A549 (cell line): ENCODE data around the gene DOCK10. TPM values are rescaled to one million over a fixed set of nuclear protein-coding genes. Genes with fewer than 3 reads are reported as not detected.

Experiments used
- ATAC-seq, 2 experiments: fragments of 200-7000 bp in 1 of 2; fragments of >200 bp in 1 of 2; cut with Nextera tagmentation in 1 of 2; cut with Tn5 transposase in 1 of 2; 3 replicates each; pipeline versions ENCODE4 v1.8.0 to v1.9.1; 2018 to 2020; ENCODE audit warnings: mild to moderate bottlenecking in 1 of 2, moderate library complexity in 1 of 2
- CTCF ChIA-PET: fragments of 300-600 bp; sonication (Branson Sonifier 250); formaldehyde crosslinking; extraction: SDS; loops from one replicate; lab custom pipeline; 2021; ENCODE audit warnings: antibody characterized with exemption, inconsistent platforms; lab: Yijun Ruan, JAX
- POLR2A ChIA-PET: fragments of 350-600 bp; formaldehyde crosslinking; extraction: SDS; loops from one replicate; lab custom pipeline; 2021; ENCODE audit warnings: antibody characterized with exemption, inconsistent platforms; lab: Yijun Ruan, JAX
- DNase-seq, 2 experiments: peaks; one replicate each; pipeline versions ENCODE4 v3.0.0 to v3.0.0-alpha.2; 2011 to 2016; ENCODE audit warnings: low read depth in 1 of 2, low spot score in 1 of 2
- FAIRE-seq: peaks from 2 replicates; lab custom pipeline; 2011; peaks lifted over from hg19 to GRCh38; lab: Jason Lieb, UNC
- H3K27ac ChIP-seq, 2 experiments: fragments of >200 bp; sonication (Bioruptor Twin); formaldehyde crosslinking; 3 replicates each; pipeline ENCODE4 v1.5.1; 2016 to 2017
- H3K4me1 ChIP-seq: fragments of >200 bp; sonication (Bioruptor Twin); formaldehyde crosslinking; 3 replicates; pipeline ENCODE4 v1.6.1; 2016
- H3K4me2 ChIP-seq: fragments of >200 bp; sonication (Bioruptor Twin); formaldehyde crosslinking; 3 replicates; pipeline ENCODE4 v1.6.1; 2016
- H3K4me3 ChIP-seq: fragments of >200 bp; sonication (Bioruptor Twin); formaldehyde crosslinking; 3 replicates; pipeline ENCODE4 v1.5.1; 2016
- H3K9me3 ChIP-seq: fragments of >200 bp; sonication (Bioruptor Twin); formaldehyde crosslinking; 3 replicates; pipeline ENCODE4 v1.6.1; 2016
- EHF ChIP-seq: fragments of 250-450 bp; sonication (Bioruptor Pico); IDR thresholded peaks from 2 replicates; pipeline ENCODE4 v1.5.0; 2020; ENCODE audit warnings: mild to moderate bottlenecking
- EHMT2 ChIP-seq: fragments of 200-600 bp; sonication (generic); IDR thresholded peaks from 2 replicates; pipeline ENCODE4 v1.6.1; 2016; ENCODE audit warnings: antibody characterized with exemption, low read depth, mild to moderate bottlenecking, moderate library complexity
- EP300 ChIP-seq, 2 experiments: fragments of >200 bp; sonication (Bioruptor Twin); formaldehyde crosslinking; IDR thresholded peaks; 2 replicates in 1 of 2; 3 replicates in 1 of 2; pipeline ENCODE4 v1.6.1; 2016 to 2017
- ESRRA ChIP-seq: fragments of 150-350 bp; IDR thresholded peaks from 2 replicates; pipeline ENCODE4 v1.6.1; 2014; ENCODE audit warnings: mild to moderate bottlenecking, low read length, borderline replicate concordance
- FOSB ChIP-seq: fragments of 250-450 bp; sonication (Bioruptor Pico); IDR thresholded peaks from 2 replicates; pipeline ENCODE4 v1.5.0; 2020; ENCODE audit warnings: mild to moderate bottlenecking, moderate library complexity
- HEYL ChIP-seq: fragments of 250-450 bp; sonication (Bioruptor Pico); IDR thresholded peaks from 2 replicates; pipeline ENCODE4 v1.8.0; 2021; ENCODE audit warnings: mild to moderate bottlenecking, moderate library complexity
- HOXB13 ChIP-seq: fragments of 250-450 bp; sonication (Bioruptor Pico); IDR thresholded peaks from 2 replicates; pipeline ENCODE4 v1.5.0; 2020; ENCODE audit warnings: low read depth, mild to moderate bottlenecking, moderate library complexity
- MAZ ChIP-seq: fragments of 150-350 bp; IDR thresholded peaks from 2 replicates; pipeline ENCODE4 v1.6.1; 2014; ENCODE audit warnings: antibody characterized with exemption, low read depth, low read length, borderline replicate concordance
- NPAS2 ChIP-seq: fragments of 250-450 bp; sonication (Bioruptor Pico); IDR thresholded peaks from 2 replicates; pipeline ENCODE4 v1.8.0; 2022; ENCODE audit warnings: mild to moderate bottlenecking, moderate library complexity, borderline replicate concordance
- POLR2A ChIP-seq: IDR thresholded peaks from 2 replicates; pipeline ENCODE4 v1.6.1; 2012; ENCODE audit warnings: mild to moderate bottlenecking, low read length
- RARB ChIP-seq: fragments of 250-450 bp; sonication (Bioruptor Pico); IDR thresholded peaks from 2 replicates; pipeline ENCODE4 v1.8.0; 2021; ENCODE audit warnings: mild to moderate bottlenecking, moderate library complexity
- RCOR1 ChIP-seq: fragments of 150-350 bp; IDR thresholded peaks from 2 replicates; pipeline ENCODE4 v1.6.1; 2014; ENCODE audit warnings: antibody characterized with exemption, low read length, low read depth
- RFX5 ChIP-seq: fragments of 450-650 bp; IDR thresholded peaks from 2 replicates; pipeline ENCODE4 v1.7.1; 2014; ENCODE audit warnings: antibody characterized with exemption, mild to moderate bottlenecking, moderate library complexity
- SREBF2 ChIP-seq: fragments of 450-650 bp; IDR thresholded peaks from 2 replicates; pipeline ENCODE4 v1.6.1; 2014; ENCODE audit warnings: mild to moderate bottlenecking, moderate library complexity
- ZFP36 ChIP-seq: fragments of 450-650 bp; IDR thresholded peaks from 2 replicates; pipeline ENCODE4 v1.6.1; 2014; ENCODE audit warnings: borderline replicate concordance; ENCODE audit not compliant: partially characterized antibody
- WGBS: methylation state at CpG from one replicate; pipeline ENCODE4 v1.1.6; 2017; ENCODE audit errors: missing lambda C conversion rate; 5-methylcytosine and 5-hydroxymethylcytosine counted together
- polyA plus RNA-seq, 4 experiments: library from polyadenylated mRNA; depleted of rRNA in 3 of 4; stranded (reverse); fragments of >200 nt; fragmentation: RNase III in 1 of 4; extraction: RNeasy Plus Mini Kit Qiagen cat#74134 plus additional on column Dnase treatment in 1 of 4; gene quantifications; 2 replicates in 3 of 4; 3 replicates in 1 of 4; pipeline ENCODE4 v1.2.3, GENCODE V29; 2011 to 2017
- TF ChIP-seq, protein P1 (sequence below): fragments of >200 bp; sonication (Bioruptor Twin); formaldehyde crosslinking; IDR thresholded peaks from 2 replicates; pipeline ENCODE4 v1.6.1; 2016
- TF ChIP-seq, protein P2 (sequence below): IDR thresholded peaks from 2 replicates; pipeline ENCODE4 v1.6.1; 2012
- TF ChIP-seq, protein P3 (sequence below): IDR thresholded peaks from 2 replicates; pipeline ENCODE4 v1.6.1; 2012
- TF ChIP-seq, protein P4 (sequence below): IDR thresholded peaks from 2 replicates; pipeline ENCODE4 v1.6.1; 2012; ENCODE audit warnings: low read depth, borderline replicate concordance

Gene DOCK10
- polyA plus RNA-seq, 2 of the 4 experiments (the other 2 are of a cell fraction): 43.0 to 45.3 TPM

DNA sequence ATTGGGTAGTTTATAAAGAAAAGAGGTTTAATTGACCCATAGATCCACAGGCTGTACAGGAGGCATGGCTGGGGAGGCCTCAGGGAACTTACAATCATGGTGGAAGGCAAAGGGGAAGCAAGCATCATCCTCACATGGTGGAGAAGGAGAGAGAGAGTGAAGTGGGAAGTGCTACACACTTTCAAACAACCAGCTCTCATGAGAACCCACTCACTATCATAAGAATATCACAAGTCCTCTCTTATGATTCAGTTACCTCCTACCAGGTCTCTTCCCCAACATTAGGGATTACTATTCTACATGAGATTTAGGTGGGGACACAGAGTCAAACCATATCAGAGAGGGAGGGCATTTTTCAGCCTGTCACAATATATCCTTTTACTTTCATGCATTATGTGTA, 22.7 kb upstream of the DOCK10 start:
- CTCF ChIA-PET: no interaction called here
- Histone ChIP-seq H3K4me3 (no peak overlapping the region), H3K9me3 (0 out of 3 replicates have a peak, but pooled peaks cover 4% of the 10 kb centered on the region), H3K27ac (no peak overlapping the region), H3K4me1 (no peaks in the 10 kb centered on the region), H3K4me2 (no peak overlapping the region)
- FAIRE-seq: no peak
- DNase-seq: no peak
- no peak for ATAC-seq
- TF ChIP-seq RFX5 (no peak), EP300 (IDR thresholded peaks at IDR 0.05) (no peak), HEYL (CRISPR knock-in tag) (no peak), SREBF2 (no peak)
- TF ChIP-seq, protein P1, sequence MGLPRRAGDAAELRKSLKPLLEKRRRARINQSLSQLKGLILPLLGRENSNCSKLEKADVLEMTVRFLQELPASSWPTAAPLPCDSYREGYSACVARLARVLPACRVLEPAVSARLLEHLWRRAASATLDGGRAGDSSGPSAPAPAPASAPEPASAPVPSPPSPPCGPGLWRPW: no peak
- POLR2A ChIA-PET: no interaction called here

DNA sequence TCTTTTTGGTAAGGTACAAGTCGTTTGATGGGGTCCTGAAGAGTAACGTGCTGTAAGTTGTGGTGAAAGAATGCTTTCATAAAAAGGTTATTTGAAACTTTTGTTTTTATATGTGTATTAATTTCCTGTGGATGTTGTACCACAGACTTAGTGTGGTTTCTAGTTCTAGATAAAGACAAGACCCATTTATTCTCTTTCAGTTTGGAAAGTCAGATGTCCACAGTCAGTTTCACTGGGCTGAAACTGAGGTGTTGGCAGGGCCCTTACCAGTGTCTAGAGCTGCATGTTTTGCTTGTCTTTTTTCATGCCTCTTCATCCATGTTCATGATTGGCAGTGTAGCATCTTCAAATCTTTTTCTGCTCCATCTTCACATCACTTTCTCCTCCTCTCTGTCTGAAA, 22.1 kb upstream of the DOCK10 start:
- no peak for ATAC-seq
- TF ChIP-seq POLR2A (no peak), ESRRA (no peak), HOXB13 (CRISPR knock-in tag) (no peak), RCOR1 (no peak)
- TF ChIP-seq, protein P2, sequence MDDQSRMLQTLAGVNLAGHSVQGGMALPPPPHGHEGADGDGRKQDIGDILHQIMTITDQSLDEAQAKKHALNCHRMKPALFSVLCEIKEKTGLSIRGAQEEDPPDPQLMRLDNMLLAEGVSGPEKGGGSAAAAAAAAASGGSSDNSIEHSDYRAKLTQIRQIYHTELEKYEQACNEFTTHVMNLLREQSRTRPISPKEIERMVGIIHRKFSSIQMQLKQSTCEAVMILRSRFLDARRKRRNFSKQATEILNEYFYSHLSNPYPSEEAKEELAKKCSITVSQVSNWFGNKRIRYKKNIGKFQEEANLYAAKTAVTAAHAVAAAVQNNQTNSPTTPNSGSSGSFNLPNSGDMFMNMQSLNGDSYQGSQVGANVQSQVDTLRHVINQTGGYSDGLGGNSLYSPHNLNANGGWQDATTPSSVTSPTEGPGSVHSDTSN: no peak
- TF ChIP-seq, all 56 proteins: peak for 0
- ChIA-PET CTCF (no interaction called here), POLR2A (no interaction called here)
- 46% methylated on average over 2 of the region's 2 CpGs for WGBS
- FAIRE-seq (no peak), DNase-seq (no peak)
- H3K9me3 ChIP-seq: 0 out of 3 replicates have a peak, but pooled peaks cover 4% of the 10 kb centered on the region
- no peaks in the 10 kb centered on the region for H3K4me1 ChIP-seq
- no peak overlapping the region for H3K4me2 ChIP-seq
- no peak overlapping the region for H3K27ac ChIP-seq
- H3K4me3 ChIP-seq: no peak overlapping the region

DNA sequence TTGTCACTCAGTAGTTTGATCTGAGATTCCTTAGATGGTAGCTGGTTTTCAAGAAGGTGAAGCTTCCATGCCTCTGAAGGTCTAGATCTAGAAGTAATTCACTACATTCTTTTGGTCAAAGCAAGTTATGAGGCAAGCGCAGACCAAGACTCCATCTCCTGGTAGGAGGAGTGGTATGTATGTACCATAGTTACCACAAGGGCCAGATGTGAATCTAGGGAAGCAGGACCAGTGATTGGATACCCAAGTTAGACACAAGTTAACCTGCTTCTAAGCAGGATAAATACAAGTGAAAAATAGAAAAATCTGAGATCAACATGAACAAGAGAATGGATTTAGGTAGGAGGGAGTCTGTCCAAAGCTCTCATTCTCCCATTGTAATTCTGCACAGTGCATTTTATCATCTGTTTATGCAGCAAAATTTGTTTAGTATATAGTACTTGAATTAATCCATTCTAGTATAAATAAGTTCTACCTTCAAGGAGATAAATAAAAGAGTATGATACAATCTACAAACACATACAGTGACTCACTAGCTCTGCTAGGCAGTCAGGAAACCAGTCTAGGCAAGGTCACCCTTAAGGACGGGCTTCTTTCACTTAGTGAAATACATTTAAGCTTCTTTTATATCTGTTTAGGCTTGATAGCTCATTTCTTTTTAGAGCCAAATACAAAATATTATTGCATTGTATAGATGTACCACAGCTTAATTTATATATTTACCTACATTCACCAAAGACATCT, 14.2 kb upstream of the DOCK10 start:
- no peak overlapping the region for H3K27ac ChIP-seq
- H3K4me3 ChIP-seq: no peak overlapping the region
- no peaks in the 10 kb centered on the region for H3K9me3 ChIP-seq
- no peak for FAIRE-seq
- no peak overlapping the region for H3K4me2 ChIP-seq
- H3K4me1 ChIP-seq: 0 out of 3 replicates have a peak, but pooled peaks cover 4% of the 10 kb centered on the region
- no peak for DNase-seq
- TF ChIP-seq, protein P1: no peak
- TF ChIP-seq NPAS2 (CRISPR knock-in tag) (no peak), POLR2A (no peak), FOSB (CRISPR knock-in tag) (no peak), EHF (CRISPR knock-in tag) (no peak), RARB (CRISPR knock-in tag) (no peak), MAZ (no peak), RFX5 (no peak), RCOR1 (no peak), EHMT2 (no peak), ZFP36 (no peak), SREBF2 (no peak)
- TF ChIP-seq, protein P3, sequence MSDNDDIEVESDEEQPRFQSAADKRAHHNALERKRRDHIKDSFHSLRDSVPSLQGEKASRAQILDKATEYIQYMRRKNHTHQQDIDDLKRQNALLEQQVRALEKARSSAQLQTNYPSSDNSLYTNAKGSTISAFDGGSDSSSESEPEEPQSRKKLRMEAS: no peak
- TF ChIP-seq, protein P4, sequence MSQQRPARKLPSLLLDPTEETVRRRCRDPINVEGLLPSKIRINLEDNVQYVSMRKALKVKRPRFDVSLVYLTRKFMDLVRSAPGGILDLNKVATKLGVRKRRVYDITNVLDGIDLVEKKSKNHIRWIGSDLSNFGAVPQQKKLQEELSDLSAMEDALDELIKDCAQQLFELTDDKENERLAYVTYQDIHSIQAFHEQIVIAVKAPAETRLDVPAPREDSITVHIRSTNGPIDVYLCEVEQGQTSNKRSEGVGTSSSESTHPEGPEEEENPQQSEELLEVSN: no peak
- ChIA-PET CTCF (interaction anchor here (0.9 to 1.0 kb wide), 2 partner anchors 13 kb away, joined by 3 to 4 read pairs; no protein-coding TSS in a partner anchor), POLR2A (interaction anchor here (0.7 kb wide), 1 partner anchor 15 kb away, joined by 3 read pairs; no protein-coding TSS in a partner anchor)
- WGBS: 77% methylated on average over 2 of the region's 2 CpGs
- no peak; a peak in 1 of 6 replicates for ATAC-seq
